Spleen (tissue), 13 donors: ENCODE measurements around the gene ZC3H18. TPM values are rescaled to one million over a fixed set of nuclear protein-coding genes. Genes with fewer than 3 reads are reported as not detected.

Experiments
- DNase-seq: peaks from one replicate; pipeline ENCODE4 v3.0.0-alpha.2; 2020
- H3K27ac ChIP-seq, 8 donors: fragments of 200-600 bp; sonication (generic) in 7 of 8; 1 replicate in 4 of 8; 2 replicates in 4 of 8; pipeline versions ENCODE4 v1.5.0 to v1.8.0; 2016 to 2021; ENCODE audit warnings: inconsistent platforms in 4 of 8, mild to moderate bottlenecking in 4 of 8, moderate library complexity in 1 of 8
- H3K27me3 ChIP-seq, 7 donors: fragments of 200-600 bp; sonication (generic) in 6 of 7; replicated peaks in 1 of 7; 1 replicate in 4 of 7; 2 replicates in 3 of 7; pipeline versions ENCODE4 v1.5.0 to v1.8.0; 2016 to 2021; ENCODE audit warnings: inconsistent platforms in 3 of 7, mild to moderate bottlenecking in 1 of 7
- H3K36me3 ChIP-seq, 6 donors: fragments of 200-600 bp; sonication (generic) in 5 of 6; 1 replicate in 4 of 6; 2 replicates in 2 of 6; pipeline versions ENCODE4 v1.5.0 to v1.8.0; 2016 to 2021; ENCODE audit warnings: inconsistent platforms in 2 of 6
- H3K4me1 ChIP-seq, 6 donors: fragments of 200-600 bp; sonication (generic) in 5 of 6; 1 replicate in 3 of 6; 2 replicates in 3 of 6; pipeline versions ENCODE4 v1.5.0 to v1.8.0; 2016 to 2021; ENCODE audit warnings: inconsistent platforms in 3 of 6
- H3K4me3 ChIP-seq, 8 donors: fragments of 200-600 bp; sonication (generic) in 7 of 8; 1 replicate in 4 of 8; 2 replicates in 4 of 8; pipeline versions ENCODE4 v1.5.0 to v1.8.0; 2016 to 2021; ENCODE audit warnings: inconsistent platforms in 4 of 8, mild to moderate bottlenecking in 4 of 8, moderate library complexity in 2 of 8
- H3K9me3 ChIP-seq, 8 donors: fragments of 200-600 bp; sonication (generic) in 7 of 8; 1 replicate in 4 of 8; 2 replicates in 4 of 8; pipeline versions ENCODE4 v1.5.0 to v1.8.0; 2016 to 2021; ENCODE audit warnings: inconsistent platforms in 4 of 8
- POLR2A ChIP-seq, 3 donors: fragments of 450-650 bp; IDR thresholded peaks; one replicate each; pipeline ENCODE4 v1.5.1; 2017; ENCODE audit warnings: antibody characterized with exemption in 3 of 3, mild to moderate bottlenecking in 1 of 3
- POLR2AphosphoS5 ChIP-seq, 3 donors: sonication (generic); formaldehyde crosslinking; IDR thresholded peaks; one replicate each; pipeline ENCODE4 v1.5.1; 2017; ENCODE audit warnings: antibody characterized with exemption in 3 of 3
- WGBS, 5 donors: extraction: QIAGEN DNeasy Blood & Tissue Kit in 3 of 5; methylation state at CpG; one replicate each; pipeline versions ENCODE4 v1.1.5 to v1.1.7; 2013 to 2018; 5-methylcytosine and 5-hydroxymethylcytosine counted together
- intact Hi-C: fragments of 100-400 bp; cut with DNase I; formaldehyde crosslinking; loops from one replicate; pipeline ENCODE4 v1.15.0; 2023; ENCODE audit warnings: low total_unique reads
- long read RNA-seq, 2 donors: transcript quantifications; one replicate each; lab custom pipeline, GENCODE V29; 2026
- polyA plus RNA-seq, 3 donors: library from polyadenylated mRNA; stranded (reverse); fragments of 200-250 nt; gene quantifications; one replicate each; pipeline ENCODE4 v1.2.1, GENCODE V29; 2013
- total RNA-seq, 7 donors: library from RNA; depleted of rRNA in 3 of 7; stranded (reverse); fragments of >200 nt in 3 of 7; fragmentation: NEBNext Ultra II Directional in 4 of 7; extraction: Animal tissue kit (Norgen Biotek cat#: 25700) in 4 of 7; gene quantifications; one replicate each; pipeline versions ENCODE4 v1.1.0 to v1.2.1, GENCODE V29; 2016 to 2021
- TF ChIP-seq, protein P1 (sequence below), 11 experiments: fragments of 200-600 bp in 7 of 11; fragments of 450-650 bp in 4 of 11; sonication (generic) in 4 of 11; IDR thresholded peaks in 8 of 11; conservative IDR thresholded peaks in 3 of 11; 1 replicate in 7 of 11; 2 replicates in 4 of 11; pipeline versions ENCODE4 v1.4.0 to v1.8.0; 2016 to 2021; ENCODE audit warnings: antibody characterized with exemption in 11 of 11, inconsistent platforms in 4 of 11, mild to moderate bottlenecking in 1 of 11
- donor health status: healthy with polysubstance abuse.
- donor health status: DM: no; HTN: no; CAD: no; lungs with moderate emphysema.
- donor health status: DM: no; HTN: no; CAD: no.
- donor health status: Bipolar disorder and iron deficiency.
- donor health status: healthy.
- donor health status: DM: no; HTN: no; CAD: no.
- donor health status: DM: yes; HTN: yes; CAD: no.

ZC3H18 gene
- total RNA-seq (10 to 100 TPM; 24.1 to 65.2 (median 53.6) TPM), polyA plus RNA-seq (10 to 100 TPM; 18.0 to 29.3 (median 18.3) TPM)
- long read RNA-seq, donor 1, partial matches to known transcripts: 170 of 591 reads
- long read RNA-seq, donor 1, other reads (novel, unspliced or antisense): 418 of 591 reads
- long read RNA-seq, donor 2, partial matches to known transcripts: 0 of 5 reads
- long read RNA-seq, donor 2, other reads (novel, unspliced or antisense): 0 of 5 reads

DNA sequence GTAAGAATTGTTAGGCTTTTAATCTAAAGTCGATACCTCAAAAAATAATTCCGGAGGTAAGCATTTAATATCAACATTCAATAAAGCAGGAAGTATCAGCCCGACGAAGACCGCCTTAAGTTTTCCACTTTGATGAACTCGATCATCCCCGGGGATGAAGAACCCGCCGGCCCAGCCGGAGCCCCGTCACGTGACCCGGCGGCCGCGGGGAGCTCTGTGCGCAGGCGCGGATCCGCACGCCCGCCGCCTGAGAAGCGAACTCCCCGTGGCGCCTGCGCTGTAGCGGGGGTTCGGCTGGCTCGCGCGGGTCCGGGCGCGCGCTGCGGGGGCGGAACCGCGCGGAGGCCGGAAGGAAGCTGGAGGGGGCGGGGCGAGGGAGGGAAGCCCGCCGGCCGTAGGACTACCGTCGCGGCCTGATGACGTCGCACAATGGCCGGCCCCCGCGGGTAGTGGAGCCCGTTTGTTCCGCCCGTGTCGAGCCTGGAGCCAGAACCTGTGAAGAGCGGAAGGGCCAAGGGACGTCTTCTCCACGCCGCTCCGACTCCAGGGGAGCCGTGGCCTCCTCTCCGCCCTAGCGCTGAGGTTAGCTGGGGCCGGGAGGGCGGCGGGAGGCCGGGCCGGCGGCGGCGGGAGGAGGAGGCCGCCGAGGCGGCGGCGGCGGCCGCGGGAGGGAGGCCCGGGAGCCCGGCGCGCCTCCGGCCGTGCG lies at the start of gene ZC3H18:
ZC3H18 (plus strand) TSS at position 419 of the 706 bp plus-strand sequence. CDS start 6,721 bp downstream, outside the sequence.
- TF ChIP-seq POLR2A (IDR thresholded peaks at IDR 0.05) (peak in 2 of 3 donors; percentile 24 to 86), POLR2AphosphoS5 (IDR thresholded peaks at IDR 0.05) (peak; percentile 93 to 95 (median 94))
- TF ChIP-seq, protein P1, sequence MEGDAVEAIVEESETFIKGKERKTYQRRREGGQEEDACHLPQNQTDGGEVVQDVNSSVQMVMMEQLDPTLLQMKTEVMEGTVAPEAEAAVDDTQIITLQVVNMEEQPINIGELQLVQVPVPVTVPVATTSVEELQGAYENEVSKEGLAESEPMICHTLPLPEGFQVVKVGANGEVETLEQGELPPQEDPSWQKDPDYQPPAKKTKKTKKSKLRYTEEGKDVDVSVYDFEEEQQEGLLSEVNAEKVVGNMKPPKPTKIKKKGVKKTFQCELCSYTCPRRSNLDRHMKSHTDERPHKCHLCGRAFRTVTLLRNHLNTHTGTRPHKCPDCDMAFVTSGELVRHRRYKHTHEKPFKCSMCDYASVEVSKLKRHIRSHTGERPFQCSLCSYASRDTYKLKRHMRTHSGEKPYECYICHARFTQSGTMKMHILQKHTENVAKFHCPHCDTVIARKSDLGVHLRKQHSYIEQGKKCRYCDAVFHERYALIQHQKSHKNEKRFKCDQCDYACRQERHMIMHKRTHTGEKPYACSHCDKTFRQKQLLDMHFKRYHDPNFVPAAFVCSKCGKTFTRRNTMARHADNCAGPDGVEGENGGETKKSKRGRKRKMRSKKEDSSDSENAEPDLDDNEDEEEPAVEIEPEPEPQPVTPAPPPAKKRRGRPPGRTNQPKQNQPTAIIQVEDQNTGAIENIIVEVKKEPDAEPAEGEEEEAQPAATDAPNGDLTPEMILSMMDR (IDR thresholded peaks at IDR 0.05 in 8 of 11, conservative IDR thresholded peaks at IDR 0.05 in 3 of 11): peak in 1 of 11 experiments; percentile 41
- intact Hi-C loops: loop anchor here (10.0 kb wide), 1 partner anchor 135 kb away; the partner anchor contains the start of genes CTU2 and RNF166
- WGBS, 5 donors: 0 to 1% (median 0%) methylated on average over 41 to 90 of the region's 90 CpGs

DNA sequence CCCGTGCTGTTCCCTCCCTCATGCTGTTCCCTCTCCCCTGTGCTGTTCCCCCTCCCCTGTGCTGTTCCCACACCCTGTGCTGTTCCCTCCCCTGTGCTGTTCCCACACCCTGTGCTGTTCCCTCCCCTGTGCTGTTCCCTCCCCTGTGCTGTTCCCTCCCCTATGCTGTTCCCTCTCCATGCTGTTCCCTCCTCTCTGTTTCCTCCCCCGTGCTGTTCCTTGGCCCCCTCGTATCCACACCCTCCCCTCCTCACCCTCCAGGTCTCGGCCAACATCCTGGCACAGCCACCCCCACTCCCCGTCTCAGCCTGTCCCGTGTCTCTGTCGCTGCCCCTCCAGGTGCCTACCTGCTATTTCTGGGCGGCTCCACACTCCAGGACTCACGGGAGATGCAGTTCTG lies 48.5 kb upstream of the ZC3H18 start:
- Histone ChIP-seq H3K4me3 (no peak overlapping the region), H3K9me3 (no peaks in the 10 kb centered on the region), H3K27me3 (peaks cover 0 to 15% (median 0%) of the 10 kb centered on the region in 7 donors), H3K27ac (no peak overlapping the region), H3K4me1 (peaks cover 10 to 45% (median 34%) of the 10 kb centered on the region in 6 donors), H3K36me3 (peaks cover 0 to 9% (median 0%) of the 10 kb centered on the region in 6 donors)
- no peak for DNase-seq
- TF ChIP-seq POLR2AphosphoS5 (IDR thresholded peaks at IDR 0.05) (no peak), POLR2A (IDR thresholded peaks at IDR 0.05) (no peak)
- TF ChIP-seq, protein P1 (IDR thresholded peaks at IDR 0.05 in 8 of 11, conservative IDR thresholded peaks at IDR 0.05 in 3 of 11): no peak
- WGBS, 5 donors: 79 to 88% (median 82%) methylated on average over 9 of the region's 9 CpGs
- intact Hi-C loops: no loop called here

More for the DNA sequence above, at the start of gene ZC3H18:
- Histone ChIP-seq H3K9me3 (no peaks in the 10 kb centered on the region), H3K4me3 (peak within 1 kb of the TSS; percentile 90 to 98 (median 93)), H3K4me1 (peaks cover 23 to 52% (median 38%) of the 10 kb centered on the region in 6 donors), H3K36me3 (peaks cover 0 to 35% (median 22%) of the 10 kb centered on the region in 6 donors), H3K27me3 (no peaks in the 10 kb centered on the region), H3K27ac (peak within 1 kb of the TSS; percentile 77 to 95 (median 87))
- peak; percentile 99 for DNase-seq

DNA sequence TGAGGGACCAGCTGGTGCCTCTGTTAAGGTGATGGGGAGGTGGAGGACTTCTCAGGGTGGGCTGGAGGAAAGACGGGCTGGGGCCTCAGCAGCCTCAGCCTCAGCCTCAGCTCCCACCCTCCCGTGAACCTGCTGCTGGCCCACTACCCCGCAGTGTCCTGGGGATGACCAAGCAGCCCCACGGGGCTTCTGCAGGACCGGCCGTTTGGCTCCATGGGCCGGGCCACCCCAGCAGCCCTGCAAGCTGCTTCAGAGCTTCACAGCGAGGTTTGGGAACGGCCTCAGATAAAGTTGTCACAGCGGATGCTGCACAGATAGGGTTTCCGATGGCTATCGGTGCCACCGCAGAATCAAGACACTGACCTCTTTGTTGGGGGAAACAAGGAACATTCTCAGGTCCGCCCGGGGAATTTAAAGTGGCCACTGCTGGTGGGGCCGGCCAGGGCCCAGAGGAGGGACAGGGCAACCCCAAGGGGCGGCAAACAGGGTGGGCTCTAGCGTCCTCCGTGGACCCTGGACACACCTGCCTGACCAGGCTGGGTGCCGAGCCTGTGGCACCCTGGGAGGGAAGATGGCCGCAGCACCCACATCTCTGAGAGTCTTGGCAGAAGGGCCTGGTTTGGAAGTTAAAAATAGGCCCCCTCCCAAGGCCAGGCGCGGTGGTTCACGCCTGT lies 47.8 kb upstream of the ZC3H18 start:
- DNase-seq: no peak
- TF ChIP-seq POLR2AphosphoS5 (IDR thresholded peaks at IDR 0.05): no peak
- TF ChIP-seq, protein P1 (IDR thresholded peaks at IDR 0.05 in 8 of 11, conservative IDR thresholded peaks at IDR 0.05 in 3 of 11): no peak
- 71 to 92% (median 87%) methylated on average over 18 to 24 of the region's 24 CpGs for WGBS, 5 donors
- intact Hi-C loops: no loop called here
- peaks cover 0 to 8% (median 0%) of the 10 kb centered on the region in 6 donors for H3K36me3 ChIP-seq
- peaks cover 14 to 52% (median 42%) of the 10 kb centered on the region in 6 donors for H3K4me1 ChIP-seq
- H3K9me3 ChIP-seq: no peaks in the 10 kb centered on the region
- no peak overlapping the region for H3K4me3 ChIP-seq
- peaks cover 0 to 15% (median 0%) of the 10 kb centered on the region in 7 donors for H3K27me3 ChIP-seq
- H3K27ac ChIP-seq: peak overlapping the region in 1 of 8 donors; percentile 11
